ENCODE measurements around the gene NT5M.
A peak's percentile ranks its signal among the peaks of the same experiment; 100 is the strongest.
"Not testable (repeated sequence)": the region's sequence is repeated elsewhere in the genome, so short reads cannot be mapped to it uniquely, and the experiment has no call there.

The NT5M gene

DNA sequence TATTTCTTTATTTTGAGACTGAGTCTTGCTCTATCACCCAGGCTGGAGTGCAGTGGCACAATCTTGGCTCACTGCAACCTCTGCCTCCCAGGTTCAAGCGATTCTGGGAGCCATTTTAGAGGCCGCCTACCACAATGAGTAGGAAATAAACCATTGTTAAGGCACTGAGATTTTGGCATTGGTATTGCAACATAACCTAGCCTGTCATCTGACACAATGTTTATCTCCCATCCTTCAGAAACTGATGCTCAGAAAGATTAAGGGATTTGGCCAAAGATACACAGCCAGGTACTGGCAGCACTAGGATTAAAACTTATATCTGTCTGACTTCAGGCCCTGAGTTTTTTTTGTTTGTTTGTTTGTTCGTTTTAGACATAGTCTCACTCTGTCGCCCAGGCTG lies 14.1 kb upstream of the NT5M start:
- ATAC-seq: no peak
- no peaks in the 10 kb centered on the region for H3K27me3 Mint-ChIP-seq
- no peaks in the 10 kb centered on the region for H3K36me3 Mint-ChIP-seq (ENCODE audit: low read depth)
- H3K9me3 Mint-ChIP-seq: no peaks in the 10 kb centered on the region
- no peak overlapping the region for H3K4me3 Mint-ChIP-seq
- no peak for DNase-seq
- no peaks in the 10 kb centered on the region for H3K4me1 Mint-ChIP-seq
- H3K27ac Mint-ChIP-seq: no peak overlapping the region

DNA sequence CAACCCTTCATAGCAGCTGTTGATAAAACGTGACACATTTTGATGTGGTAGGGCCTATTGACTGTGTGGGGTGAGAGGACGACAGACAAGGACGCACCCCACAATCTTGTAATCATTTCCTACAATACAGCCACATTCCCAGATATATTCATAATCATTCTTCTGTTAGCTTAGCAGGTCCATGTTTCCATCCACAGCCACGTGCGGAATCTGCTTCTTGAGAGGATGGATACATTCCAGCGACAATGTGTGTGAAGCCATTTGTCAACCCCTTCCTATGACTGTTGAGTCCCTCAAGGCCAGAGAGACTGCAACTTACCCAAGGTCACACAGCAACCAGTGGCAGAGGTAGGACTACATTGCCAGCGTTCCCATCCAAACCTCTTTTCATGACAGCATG lies 13.5 kb upstream of the NT5M start:
- Mint-ChIP-seq H3K27me3 (no peaks in the 10 kb centered on the region), H3K27ac (no peak overlapping the region), H3K4me1 (no peaks in the 10 kb centered on the region), H3K9me3 (no peaks in the 10 kb centered on the region), H3K4me3 (no peak overlapping the region), H3K36me3 (ENCODE audit: low read depth) (no peaks in the 10 kb centered on the region)
- ATAC-seq (no peak), DNase-seq (no peak)

DNA sequence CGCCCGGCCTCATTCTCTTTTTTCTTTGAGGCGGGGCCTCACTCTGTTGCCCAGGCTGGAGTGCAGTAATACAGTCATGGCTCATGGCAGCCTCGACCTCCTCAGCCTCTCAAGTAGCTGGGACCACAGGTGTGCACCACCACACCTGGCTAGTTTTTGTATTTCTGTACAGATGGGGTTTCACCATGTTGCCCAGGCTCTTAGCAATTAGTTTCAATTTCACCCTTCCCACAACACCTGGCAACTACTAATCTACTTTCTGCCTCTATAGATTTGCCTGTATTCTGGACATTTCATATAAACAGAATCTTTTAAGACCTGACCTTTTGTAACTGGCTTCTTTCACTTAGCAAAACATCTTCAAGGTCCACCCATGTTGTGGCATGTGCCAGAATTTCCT lies 8.0 kb upstream of the NT5M start:
- DNase-seq (no peak), ATAC-seq (no peak)
- H3K27me3 Mint-ChIP-seq: peaks cover 4% of the 10 kb centered on the region
- H3K36me3 Mint-ChIP-seq (ENCODE audit: low read depth): no peaks in the 10 kb centered on the region
- H3K27ac Mint-ChIP-seq: no peak overlapping the region
- peaks cover 20% of the 10 kb centered on the region for H3K4me1 Mint-ChIP-seq
- no peak overlapping the region for H3K4me3 Mint-ChIP-seq
- no peaks in the 10 kb centered on the region for H3K9me3 Mint-ChIP-seq

DNA sequence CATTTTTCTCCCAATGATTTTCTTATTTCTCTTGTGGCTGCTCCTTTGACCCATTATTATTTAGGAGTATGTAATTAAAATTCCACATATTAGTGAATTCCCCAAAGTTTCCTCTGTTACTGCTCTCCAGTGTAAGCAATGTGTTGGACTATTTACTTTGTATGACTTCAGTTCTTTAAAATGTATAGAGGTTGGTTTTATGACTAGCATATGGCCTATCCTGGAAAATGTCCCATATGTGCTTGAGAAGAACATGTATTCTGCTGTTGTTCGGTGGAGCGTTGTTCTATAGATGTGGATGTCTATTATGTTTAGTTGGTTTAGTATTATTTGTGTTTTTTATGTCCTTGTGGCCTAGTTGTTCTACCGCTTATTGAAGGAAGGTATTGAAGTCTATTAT lies 6.0 kb upstream of the NT5M start:
- ATAC-seq: no peak
- Mint-ChIP-seq H3K4me1 (peaks cover 24% of the 10 kb centered on the region), H3K27ac (no peak overlapping the region), H3K4me3 (no peak overlapping the region), H3K27me3 (peaks cover 5% of the 10 kb centered on the region), H3K9me3 (no peaks in the 10 kb centered on the region), H3K36me3 (ENCODE audit: low read depth) (no peaks in the 10 kb centered on the region)
- DNase-seq: no peak

DNA sequence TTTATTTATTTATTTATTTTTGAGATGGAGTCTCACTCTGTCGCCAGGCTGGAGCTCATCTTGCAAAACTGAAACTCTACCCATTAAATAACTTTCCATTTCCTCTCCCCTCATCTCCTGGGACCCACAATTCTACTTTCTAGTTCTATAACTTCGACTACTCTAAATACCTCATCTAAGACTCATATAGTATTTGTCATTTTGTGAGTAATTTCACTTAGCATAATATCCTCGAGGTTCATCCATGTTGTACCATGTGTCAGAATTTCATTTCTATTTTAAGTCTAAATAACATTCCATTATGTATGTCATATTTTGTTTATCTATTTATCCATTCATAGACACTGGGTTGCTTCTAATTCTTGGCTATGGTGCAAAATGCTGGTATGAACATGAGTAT lies 5.1 kb upstream of the NT5M start:
- H3K27ac Mint-ChIP-seq: no peak overlapping the region
- H3K4me1 Mint-ChIP-seq: peaks cover 29% of the 10 kb centered on the region
- no peaks in the 10 kb centered on the region for H3K9me3 Mint-ChIP-seq
- DNase-seq (no peak), ATAC-seq (peak; percentile 27)
- no peaks in the 10 kb centered on the region for H3K36me3 Mint-ChIP-seq (ENCODE audit: low read depth)
- H3K4me3 Mint-ChIP-seq: no peak overlapping the region
- peaks cover 5% of the 10 kb centered on the region for H3K27me3 Mint-ChIP-seq

DNA sequence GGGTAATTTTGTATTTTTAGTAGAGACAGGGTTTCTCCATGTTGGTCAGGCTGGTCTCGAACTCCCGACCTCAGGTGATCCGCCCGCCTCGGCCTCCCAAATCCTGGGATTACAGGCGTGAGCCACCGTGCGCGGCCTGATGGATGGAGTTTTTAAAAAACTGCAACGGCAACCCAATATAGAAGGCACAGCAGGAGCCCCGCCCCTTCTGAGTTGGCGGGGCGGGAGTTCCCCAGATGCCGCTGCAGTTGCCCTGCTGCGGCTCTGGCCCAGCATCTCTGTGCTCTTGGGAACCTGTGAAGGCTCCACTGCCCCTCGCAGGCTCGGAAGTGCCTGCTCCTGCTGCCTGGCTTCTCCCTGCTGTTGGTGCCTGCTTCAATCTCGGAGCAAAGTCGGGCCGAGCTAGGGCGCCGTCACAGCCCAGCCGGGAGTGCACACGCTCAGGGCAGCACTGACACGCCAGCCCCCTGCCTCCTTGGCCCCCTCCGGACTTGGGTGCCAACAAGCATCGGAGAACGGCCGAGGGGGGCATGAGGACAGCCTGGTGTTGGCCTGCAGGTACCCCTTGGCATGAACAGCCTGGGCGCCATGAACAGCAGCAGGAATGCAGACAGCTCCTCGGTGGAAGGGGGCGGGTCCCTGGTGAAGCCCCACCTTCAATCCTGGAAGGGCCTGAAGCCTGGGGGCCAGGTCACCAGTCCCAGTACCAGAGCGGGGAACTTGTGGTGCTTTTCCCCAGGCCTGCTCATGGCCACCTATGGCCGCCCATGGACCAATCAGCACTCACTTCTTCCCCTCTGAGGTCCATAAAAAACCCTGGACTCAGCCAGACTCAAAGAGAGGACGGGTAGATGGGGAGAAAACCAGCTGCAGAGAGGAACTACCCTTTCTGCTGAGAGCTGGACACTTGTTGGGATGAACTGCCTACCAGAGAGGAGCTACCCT lies 2.3 kb upstream of the NT5M start:
- DNase-seq (peak; percentile 64), ATAC-seq (peak; percentile 55)
- Mint-ChIP-seq H3K27me3 (peaks cover 5% of the 10 kb centered on the region), H3K4me3 (peak overlapping the region; percentile 61), H3K27ac (no peak overlapping the region), H3K9me3 (no peaks in the 10 kb centered on the region), H3K36me3 (ENCODE audit: low read depth) (no peaks in the 10 kb centered on the region), H3K4me1 (peaks cover 45% of the 10 kb centered on the region)

DNA sequence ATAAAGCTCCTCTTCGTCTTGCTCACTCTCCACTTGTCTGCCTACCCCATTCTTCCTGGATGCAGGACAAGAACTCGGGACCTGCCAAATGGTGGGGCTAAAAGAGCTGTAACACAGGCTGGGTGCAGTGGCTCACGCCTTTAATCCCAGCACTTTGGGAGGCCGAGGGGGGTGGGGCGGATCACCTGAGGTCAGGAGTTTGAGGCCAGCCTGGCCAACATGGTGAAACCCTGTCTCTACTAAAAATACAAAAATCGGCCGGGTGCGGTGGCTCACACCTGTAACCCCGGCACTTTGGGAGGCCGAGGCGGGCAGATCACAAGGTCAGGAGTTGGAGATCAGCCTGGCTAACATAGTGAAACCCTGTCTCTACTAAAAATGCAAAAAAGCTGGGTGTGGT lies 1.5 kb upstream of the NT5M start:
- not testable (repeated sequence) for H3K27ac Mint-ChIP-seq; ATAC-seq; H3K9me3 Mint-ChIP-seq; H3K36me3 Mint-ChIP-seq (ENCODE audit: low read depth); H3K27me3 Mint-ChIP-seq; DNase-seq; H3K4me3 Mint-ChIP-seq
- H3K4me1 Mint-ChIP-seq: peaks cover 41% of the 10 kb centered on the region

DNA sequence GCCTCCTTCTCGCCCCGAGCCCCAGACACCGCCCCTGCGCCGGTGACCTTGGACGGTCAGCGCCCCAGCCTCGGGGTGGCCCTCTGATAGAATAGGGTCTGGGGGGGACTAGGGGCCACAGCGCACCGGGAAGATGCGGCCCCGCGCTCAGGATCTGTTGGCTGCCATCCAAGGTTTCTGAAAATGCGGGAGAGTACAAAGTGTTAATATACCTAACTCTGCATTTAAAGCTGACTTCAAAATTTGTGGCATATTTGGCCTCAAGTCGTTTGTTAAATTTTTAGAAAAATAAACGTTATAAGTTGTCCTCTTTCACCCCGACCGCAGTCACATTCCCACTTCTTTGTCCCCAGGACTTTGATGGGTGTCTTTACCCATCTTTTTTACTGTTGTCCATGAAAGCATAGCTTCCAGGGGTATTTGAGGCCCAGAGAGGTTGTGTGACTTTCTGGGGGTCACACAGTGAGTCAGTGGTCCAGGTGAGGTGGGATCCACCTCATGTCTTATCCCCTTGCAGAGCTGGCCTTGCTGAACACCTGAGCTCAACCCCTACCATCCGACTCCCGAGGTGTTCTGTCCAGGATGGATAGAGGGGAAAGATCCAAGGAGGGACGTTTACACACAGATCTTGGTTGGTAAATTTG lies 796 bp downstream of the NT5M start:
- Mint-ChIP-seq H3K4me1 (peaks cover 25% of the 10 kb centered on the region), H3K27ac (peak overlapping the region; percentile 88), H3K4me3 (peak overlapping the region; percentile 80), H3K9me3 (no peaks in the 10 kb centered on the region), H3K36me3 (ENCODE audit: low read depth) (no peaks in the 10 kb centered on the region), H3K27me3 (peaks cover 5% of the 10 kb centered on the region)
- DNase-seq (no peak), ATAC-seq (no peak)

DNA sequence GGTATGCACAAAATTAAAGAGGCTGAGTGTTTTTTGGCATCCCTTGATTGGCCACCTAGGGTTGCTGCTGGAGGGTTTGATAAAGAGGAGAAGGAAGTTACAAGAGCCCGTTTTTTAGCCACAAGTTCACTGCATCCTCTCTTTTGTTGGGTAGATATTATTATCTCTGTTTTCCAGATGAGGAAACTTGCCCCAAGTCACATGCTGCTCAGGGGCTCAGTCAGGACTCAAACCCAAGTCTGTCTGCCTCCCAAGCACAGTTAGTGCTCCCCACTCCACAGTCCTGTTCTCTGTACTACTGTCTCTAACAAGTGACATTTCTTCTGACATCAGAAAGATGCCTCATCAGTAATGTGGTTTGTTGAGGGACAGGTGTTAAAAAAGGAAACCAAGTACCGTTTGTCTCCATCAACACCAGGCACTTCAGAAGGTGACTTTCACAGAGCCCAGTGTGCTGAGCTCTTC lies 1.4 kb downstream of the NT5M start:
- ATAC-seq (peak; percentile 62), DNase-seq (peak; percentile 40)
- H3K27me3 Mint-ChIP-seq: peaks cover 5% of the 10 kb centered on the region
- H3K27ac Mint-ChIP-seq: peak overlapping the region; percentile 88
- peak overlapping the region; percentile 80 for H3K4me3 Mint-ChIP-seq
- H3K9me3 Mint-ChIP-seq: no peaks in the 10 kb centered on the region
- H3K4me1 Mint-ChIP-seq: peaks cover 25% of the 10 kb centered on the region
- H3K36me3 Mint-ChIP-seq (ENCODE audit: low read depth): no peaks in the 10 kb centered on the region

DNA sequence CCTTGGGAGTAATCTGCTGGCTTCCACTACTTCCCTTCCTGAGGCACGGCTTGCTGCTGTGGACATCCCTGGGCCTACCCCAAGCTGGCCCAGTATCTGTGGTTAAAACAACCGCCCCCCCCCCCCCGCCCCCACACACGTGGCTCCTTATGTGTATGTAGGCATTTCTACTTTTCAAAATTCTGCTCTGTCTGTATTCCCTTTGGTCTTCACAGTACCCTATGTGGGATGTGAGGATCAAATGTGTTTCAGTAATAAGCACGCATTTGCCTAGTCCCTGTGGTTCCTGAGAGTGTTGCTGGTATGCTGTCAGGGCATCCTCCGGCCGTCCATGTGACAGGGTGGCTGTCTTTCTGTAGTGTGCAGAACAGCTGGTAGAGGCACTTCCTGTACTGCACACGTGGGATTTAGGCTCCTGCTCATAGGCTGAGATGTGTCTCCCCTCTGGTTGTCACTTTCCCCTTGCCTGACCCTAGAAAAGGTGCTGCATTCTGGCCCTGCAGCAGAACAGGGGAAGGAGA lies 2.2 kb downstream of the NT5M start:
- no peaks in the 10 kb centered on the region for H3K9me3 Mint-ChIP-seq
- H3K27me3 Mint-ChIP-seq: no peaks in the 10 kb centered on the region
- ATAC-seq (peak; percentile 75), DNase-seq (peak; percentile 52)
- peaks cover 25% of the 10 kb centered on the region for H3K4me1 Mint-ChIP-seq
- H3K4me3 Mint-ChIP-seq: peak overlapping the region; percentile 79
- H3K27ac Mint-ChIP-seq: peak overlapping the region; percentile 88
- no peaks in the 10 kb centered on the region for H3K36me3 Mint-ChIP-seq (ENCODE audit: low read depth)

DNA sequence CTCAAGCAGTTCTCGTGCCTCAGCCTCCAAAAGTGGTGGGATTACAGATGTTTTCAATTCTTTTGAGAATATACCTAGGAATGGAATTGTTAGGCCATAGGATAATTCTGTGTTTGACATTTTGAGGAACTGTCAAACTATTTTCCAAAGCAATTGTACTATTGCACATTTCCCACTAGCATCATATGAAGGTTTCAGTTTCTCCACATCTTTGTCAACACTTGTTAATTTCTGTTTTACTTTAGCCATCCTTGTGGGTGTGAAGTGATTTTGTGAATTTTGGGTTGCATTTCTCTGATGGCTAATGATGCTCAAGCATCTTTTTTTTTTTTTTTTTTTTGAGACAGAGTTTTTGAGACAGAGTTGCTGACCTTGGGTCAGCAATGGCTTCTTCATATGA lies 6.2 kb downstream of the NT5M start:
- Mint-ChIP-seq H3K9me3 (no peaks in the 10 kb centered on the region), H3K27me3 (no peaks in the 10 kb centered on the region), H3K27ac (no peak overlapping the region), H3K4me1 (peaks cover 12% of the 10 kb centered on the region), H3K36me3 (ENCODE audit: low read depth) (no peaks in the 10 kb centered on the region), H3K4me3 (no peak overlapping the region)
- ATAC-seq (no peak), DNase-seq (no peak)

DNA sequence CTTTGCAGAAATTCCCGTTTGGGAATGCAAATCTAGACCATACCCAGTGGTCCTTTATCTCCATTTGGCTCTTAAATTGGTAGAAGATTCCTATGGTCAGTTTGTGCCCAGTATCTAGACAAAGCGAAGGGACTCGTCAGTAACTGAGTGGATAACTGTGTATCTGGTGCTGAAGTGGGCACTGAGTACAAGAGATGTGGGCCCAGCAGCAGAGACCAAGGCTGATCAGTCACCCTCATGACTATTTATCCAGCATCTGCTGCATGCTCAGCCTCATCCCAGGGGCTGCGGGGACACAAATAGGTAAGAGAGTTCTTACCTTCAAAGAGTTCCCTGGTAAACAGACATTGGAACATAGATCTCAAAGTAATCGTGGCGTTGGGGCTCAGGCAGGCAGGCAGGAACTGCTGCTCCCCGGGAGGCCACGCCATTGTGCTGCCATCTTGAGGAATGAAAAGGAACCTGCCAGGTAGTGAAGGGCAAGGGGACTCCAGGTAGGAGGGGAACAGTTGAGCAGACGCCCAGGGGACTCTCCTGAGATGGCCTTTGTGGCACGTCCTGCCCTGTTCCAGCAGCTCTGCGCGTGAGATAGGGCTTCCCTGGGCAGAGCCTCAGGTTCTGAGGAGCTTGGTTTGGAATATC lies 10.3 kb downstream of the NT5M start:
- no peak overlapping the region for H3K4me3 Mint-ChIP-seq
- H3K36me3 Mint-ChIP-seq (ENCODE audit: low read depth): no peaks in the 10 kb centered on the region
- no peaks in the 10 kb centered on the region for H3K9me3 Mint-ChIP-seq
- ATAC-seq (peak; percentile 93), DNase-seq (peak; percentile 70)
- no peaks in the 10 kb centered on the region for H3K27me3 Mint-ChIP-seq
- no peaks in the 10 kb centered on the region for H3K4me1 Mint-ChIP-seq
- H3K27ac Mint-ChIP-seq: no peak overlapping the region

DNA sequence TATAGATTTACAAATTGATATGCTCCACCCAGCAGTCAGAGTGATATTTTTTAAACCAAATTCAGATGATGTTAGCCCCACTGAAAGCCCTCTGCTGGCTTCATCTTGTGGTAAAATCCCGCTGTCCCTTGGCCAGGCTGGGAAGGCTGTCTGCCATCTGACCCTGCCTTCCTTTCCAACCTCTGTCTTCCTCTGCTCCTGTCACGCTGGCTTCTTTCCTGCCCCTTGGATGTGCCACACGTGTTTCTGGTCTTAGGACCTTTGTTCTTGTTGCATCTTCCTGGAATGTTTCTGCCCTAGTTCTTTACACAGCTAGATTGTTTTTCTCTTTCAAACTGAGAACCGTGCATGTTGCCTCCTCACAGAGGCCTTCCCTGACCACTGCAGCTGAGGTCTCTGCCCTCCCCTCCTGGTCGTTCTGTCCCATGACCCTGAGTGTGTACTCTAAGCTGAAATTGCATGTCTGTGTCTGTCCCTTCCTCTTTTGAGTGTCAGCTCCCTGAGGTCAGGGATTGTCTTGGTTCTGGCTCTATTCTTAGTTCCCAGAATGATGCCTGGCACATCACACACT lies 11.4 kb downstream of the NT5M start:
- no peak for DNase-seq
- Mint-ChIP-seq H3K4me1 (no peaks in the 10 kb centered on the region), H3K27me3 (no peaks in the 10 kb centered on the region), H3K27ac (no peak overlapping the region), H3K9me3 (no peaks in the 10 kb centered on the region), H3K4me3 (no peak overlapping the region), H3K36me3 (ENCODE audit: low read depth) (no peaks in the 10 kb centered on the region)
- no peak for ATAC-seq

DNA sequence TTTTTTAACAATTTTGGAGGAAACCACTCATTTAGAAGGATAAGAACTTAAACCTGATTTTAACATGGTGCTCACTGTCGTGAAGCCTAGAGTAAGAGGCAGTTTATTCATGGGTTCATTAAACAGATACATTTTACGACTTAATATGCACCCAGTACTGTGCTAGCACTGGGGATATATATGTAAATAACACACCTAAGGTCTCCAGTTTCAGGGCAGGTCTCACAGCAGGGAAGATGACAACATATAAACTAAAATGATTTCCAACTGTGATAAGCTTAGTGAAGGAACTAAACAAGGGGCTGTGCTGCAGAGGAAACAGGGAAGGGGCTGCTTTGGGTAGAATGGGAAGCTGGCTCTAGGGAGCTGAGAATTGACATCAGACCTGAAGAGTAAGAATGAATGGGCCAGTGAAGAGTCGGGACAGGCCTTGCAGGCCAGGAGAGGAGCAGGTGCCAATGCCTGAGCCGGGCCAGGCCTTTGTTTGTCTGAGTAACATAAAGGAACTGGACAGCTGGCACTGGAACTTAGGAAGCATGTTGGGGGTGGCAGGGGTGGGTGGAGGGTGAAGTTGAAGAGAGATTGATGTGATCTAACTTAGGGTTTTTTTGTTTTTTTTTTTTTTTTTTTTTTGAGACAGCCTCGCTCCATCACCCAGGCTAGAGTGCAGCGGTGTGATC lies 12.1 kb downstream of the NT5M start:
- Mint-ChIP-seq H3K4me1 (no peaks in the 10 kb centered on the region), H3K36me3 (ENCODE audit: low read depth) (no peaks in the 10 kb centered on the region)
- no peak for ATAC-seq

More for the DNA sequence above, 12.1 kb downstream of the NT5M start:
- DNase-seq: no peak
- Mint-ChIP-seq H3K27me3 (no peaks in the 10 kb centered on the region), H3K4me3 (no peak overlapping the region), H3K9me3 (no peaks in the 10 kb centered on the region), H3K27ac (no peak overlapping the region)

Data from activated naive CD8-positive, alpha-beta T cell treated with anti-CD3 and anti-CD28 coated beads, Interleukin-2, amount 50 U/mL, for 24 hours (primary cell).